Transverse colon (tissue), 4 donors: Measurements from ENCODE around the gene PMPCA.

Experiments used
- CTCF ChIP-seq, 5 experiments: fragments of 200-600 bp in 3 of 5; fragments of 450-650 bp in 2 of 5; sonication (generic) in 3 of 5; IDR thresholded peaks; 1 replicate in 2 of 5; 2 replicates in 3 of 5; pipeline ENCODE4 v1.5.1; 2016 to 2017; ENCODE audit warnings: antibody characterized with exemption in 5 of 5, inconsistent platforms in 3 of 5, mild to moderate bottlenecking in 2 of 5, moderate library complexity in 1 of 5
- EP300 ChIP-seq: sonication (generic); formaldehyde crosslinking; IDR thresholded peaks from one replicate; pipeline ENCODE4 v1.6.1; 2017; ENCODE audit warnings: antibody characterized with exemption, low read depth
- POLR2AphosphoS5 ChIP-seq, 3 donors: sonication (generic); formaldehyde crosslinking; IDR thresholded peaks; one replicate each; pipeline ENCODE4 v1.6.1; 2016; ENCODE audit warnings: antibody characterized with exemption in 3 of 3

- TF ChIP-seq POLR2AphosphoS5 (IDR thresholded peaks at IDR 0.05) (no peak), CTCF (IDR thresholded peaks at IDR 0.05) (no peak), EP300 (no peak)
Measured at GRCh38 chr9:136432591-136432990, 22.1 kb downstream of the PMPCA start.
